GM21786 (cell line): ENCODE results near the gene IGFL2.
"Not testable (repeated sequence)": the region's sequence is repeated elsewhere in the genome, so short reads cannot be mapped to it uniquely, and the experiment has no call there.

ENCODE experiments used
- ATAC-seq: cut with Tn5 transposase; IDR thresholded peaks from one replicate; pipeline ENCODE4 v1.9.1; 2021; ENCODE audit not compliant: unreplicated experiment

The IGFL2 gene

DNA sequence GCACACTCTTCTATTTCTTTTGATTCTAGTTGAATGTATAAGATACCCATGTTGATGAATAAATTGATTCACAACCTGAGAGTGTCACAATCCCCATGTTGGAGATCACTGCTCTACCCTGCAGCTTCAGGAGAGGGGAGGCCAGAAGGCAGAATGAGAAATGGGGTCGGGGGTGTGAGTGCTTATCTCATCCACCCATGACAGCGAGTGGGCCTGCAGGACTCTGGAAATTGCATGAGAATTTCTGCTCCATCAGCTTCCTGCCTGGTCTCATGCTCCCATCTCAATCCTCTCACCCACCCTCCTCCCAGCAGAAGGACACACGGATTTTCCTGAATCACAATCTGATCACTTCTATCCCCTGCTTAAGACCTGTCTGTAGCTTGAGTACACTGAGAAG lies 58.6 kb downstream of the IGFL2 start:
- no peak for ATAC-seq

DNA sequence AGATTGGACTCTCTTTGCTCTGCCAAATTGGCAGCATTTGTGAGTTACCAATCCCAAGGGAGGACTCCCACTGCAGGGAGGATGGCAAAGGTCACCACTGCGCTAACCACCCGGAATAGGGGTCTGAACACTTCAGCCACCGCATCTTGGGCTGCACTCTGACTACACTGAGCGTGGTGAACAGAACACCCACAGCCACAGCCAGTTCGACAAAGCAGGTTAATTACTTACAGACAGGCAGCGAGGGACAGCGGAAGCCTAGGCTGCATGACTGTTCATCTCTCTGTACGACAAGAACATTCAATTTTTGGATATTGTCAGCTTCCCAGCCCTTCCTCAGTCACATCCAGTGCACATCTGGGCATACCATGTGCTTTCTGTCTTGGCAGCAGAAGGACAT lies 59.8 kb downstream of the IGFL2 start:
- ATAC-seq, result not testable (repeated sequence)

DNA sequence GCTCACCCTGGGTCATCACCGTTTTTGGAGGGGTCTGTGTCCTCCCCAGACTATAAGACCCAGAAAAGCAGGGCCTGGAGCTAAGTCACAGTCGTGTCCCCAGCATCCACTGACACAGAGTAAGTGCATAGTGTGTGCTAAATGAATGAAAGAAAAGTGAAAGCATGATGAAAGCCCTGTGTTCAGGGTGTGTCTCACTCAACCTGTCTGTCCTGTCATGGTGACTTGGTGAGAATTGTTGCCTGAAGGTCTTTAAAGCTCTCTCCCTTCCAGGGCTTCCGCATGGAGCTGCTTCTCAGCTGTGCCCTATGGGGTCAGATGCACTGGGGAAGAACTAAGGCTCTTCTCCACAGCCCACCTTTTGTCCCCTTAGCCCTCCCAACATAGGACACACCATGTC lies 61.0 kb downstream of the IGFL2 start:
- ATAC-seq, result no peak

DNA sequence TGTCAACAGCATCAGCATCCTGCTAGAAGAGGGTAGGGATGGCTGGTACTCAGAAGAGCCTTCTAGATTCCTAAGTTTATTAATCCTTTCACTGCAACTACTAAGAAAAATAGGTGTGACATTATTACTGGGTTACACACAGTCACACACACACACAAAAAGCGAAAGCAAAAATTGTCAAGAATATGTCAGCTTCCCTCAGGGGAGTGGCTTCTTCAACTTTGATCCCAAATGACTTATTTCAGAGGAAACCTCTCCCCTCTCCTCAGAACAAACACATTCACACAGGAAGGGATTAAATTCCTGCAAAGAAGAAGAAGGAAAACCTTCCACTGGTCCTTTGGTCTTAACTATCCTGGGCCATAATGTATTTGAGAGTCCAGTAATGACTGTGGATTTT lies 61.4 kb downstream of the IGFL2 start:
- no peak for ATAC-seq

DNA sequence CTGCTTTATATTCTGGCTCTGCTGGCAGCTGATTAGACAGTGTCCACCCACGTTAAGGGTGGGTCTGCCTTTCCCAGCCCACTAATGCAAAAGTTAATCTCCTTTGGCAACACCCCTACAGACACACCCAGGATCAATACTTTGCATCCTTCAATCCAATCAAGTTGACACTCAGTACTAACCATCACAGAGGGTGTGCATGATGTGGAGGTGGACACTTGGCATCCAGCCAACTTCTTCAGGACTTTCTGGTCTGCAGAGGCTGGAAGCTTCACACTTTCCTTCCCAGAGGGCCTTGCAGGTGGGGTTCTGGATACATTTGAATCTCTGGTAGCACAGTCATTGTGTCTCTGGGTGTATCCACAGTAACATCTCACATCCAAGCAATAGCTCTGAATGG lies 62.6 kb downstream of the IGFL2 start:
- ATAC-seq, result no peak
